SK-N-SH treated with all-trans-retinoic acid at 6 μM for 48 hours (cell line): Measurements from ENCODE around the gene PRRT3.

Experiments
- ARNTL ChIP-seq: fragments of 450-650 bp; formaldehyde crosslinking; IDR thresholded peaks from 2 replicates; pipeline ENCODE4 v1.5.0; 2020; ENCODE audit warnings: low read depth, mild to moderate bottlenecking, moderate library complexity, borderline replicate concordance
- OSR1 ChIP-seq: fragments of 250-450 bp; sonication (Bioruptor Pico); IDR thresholded peaks from 2 replicates; pipeline ENCODE4 v1.8.0; 2022; ENCODE audit warnings: moderate library complexity, mild to moderate bottlenecking, inconsistent platforms
- PPARA ChIP-seq: fragments of 250-450 bp; sonication (Bioruptor Pico); IDR thresholded peaks from 2 replicates; pipeline ENCODE4 v1.5.0; 2020; ENCODE audit warnings: mild to moderate bottlenecking, borderline replicate concordance
- TF ChIP-seq, protein P1 (sequence below): fragments of 250-450 bp; sonication (Bioruptor Pico); IDR thresholded peaks from 2 replicates; pipeline ENCODE4 v1.5.0; 2020; ENCODE audit warnings: mild to moderate bottlenecking, moderate library complexity
- TF ChIP-seq, protein P2 (sequence below): fragments of 250-450 bp; sonication (Bioruptor Pico); IDR thresholded peaks from 2 replicates; pipeline ENCODE4 v1.8.0; 2020; ENCODE audit warnings: mild to moderate bottlenecking, moderate library complexity, borderline replicate concordance
- TF ChIP-seq, protein P3 (sequence below): fragments of 250-450 bp; sonication (Bioruptor Pico); IDR thresholded peaks from 2 replicates; pipeline ENCODE4 v1.5.1; 2020; ENCODE audit warnings: low read depth, mild to moderate bottlenecking, moderate library complexity

DNA sequence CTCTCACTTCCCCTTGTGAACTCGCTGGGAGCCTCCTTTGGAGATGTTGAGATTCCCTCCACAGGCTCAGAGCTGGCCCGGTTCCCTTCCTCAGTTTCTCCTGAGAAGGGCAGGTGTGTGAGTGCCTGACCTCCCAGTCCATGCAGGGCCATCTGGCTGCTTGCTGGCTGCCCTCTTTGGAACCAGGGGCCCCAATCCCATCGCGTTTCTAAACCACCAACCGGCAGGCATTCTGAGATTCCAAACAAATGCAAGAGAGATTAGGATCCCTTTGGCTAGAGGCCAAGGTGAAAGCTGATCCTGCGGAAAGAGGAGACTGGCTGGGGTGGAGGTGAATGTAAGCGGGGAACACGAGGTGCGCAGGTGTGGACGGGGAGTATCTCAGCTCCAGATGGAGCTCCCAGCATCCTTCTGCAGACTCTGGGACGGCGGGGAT is 2.9 kb upstream of the PRRT3 start:
- TF ChIP-seq OSR1 = no peak
- no peak for TF ChIP-seq ARNTL (CRISPR knock-in tag)
- TF ChIP-seq, protein P1, sequence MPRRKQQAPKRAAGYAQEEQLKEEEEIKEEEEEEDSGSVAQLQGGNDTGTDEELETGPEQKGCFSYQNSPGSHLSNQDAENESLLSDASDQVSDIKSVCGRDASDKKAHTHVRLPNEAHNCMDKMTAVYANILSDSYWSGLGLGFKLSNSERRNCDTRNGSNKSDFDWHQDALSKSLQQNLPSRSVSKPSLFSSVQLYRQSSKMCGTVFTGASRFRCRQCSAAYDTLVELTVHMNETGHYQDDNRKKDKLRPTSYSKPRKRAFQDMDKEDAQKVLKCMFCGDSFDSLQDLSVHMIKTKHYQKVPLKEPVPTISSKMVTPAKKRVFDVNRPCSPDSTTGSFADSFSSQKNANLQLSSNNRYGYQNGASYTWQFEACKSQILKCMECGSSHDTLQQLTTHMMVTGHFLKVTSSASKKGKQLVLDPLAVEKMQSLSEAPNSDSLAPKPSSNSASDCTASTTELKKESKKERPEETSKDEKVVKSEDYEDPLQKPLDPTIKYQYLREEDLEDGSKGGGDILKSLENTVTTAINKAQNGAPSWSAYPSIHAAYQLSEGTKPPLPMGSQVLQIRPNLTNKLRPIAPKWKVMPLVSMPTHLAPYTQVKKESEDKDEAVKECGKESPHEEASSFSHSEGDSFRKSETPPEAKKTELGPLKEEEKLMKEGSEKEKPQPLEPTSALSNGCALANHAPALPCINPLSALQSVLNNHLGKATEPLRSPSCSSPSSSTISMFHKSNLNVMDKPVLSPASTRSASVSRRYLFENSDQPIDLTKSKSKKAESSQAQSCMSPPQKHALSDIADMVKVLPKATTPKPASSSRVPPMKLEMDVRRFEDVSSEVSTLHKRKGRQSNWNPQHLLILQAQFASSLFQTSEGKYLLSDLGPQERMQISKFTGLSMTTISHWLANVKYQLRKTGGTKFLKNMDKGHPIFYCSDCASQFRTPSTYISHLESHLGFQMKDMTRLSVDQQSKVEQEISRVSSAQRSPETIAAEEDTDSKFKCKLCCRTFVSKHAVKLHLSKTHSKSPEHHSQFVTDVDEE = no peak
- TF ChIP-seq, protein P2, sequence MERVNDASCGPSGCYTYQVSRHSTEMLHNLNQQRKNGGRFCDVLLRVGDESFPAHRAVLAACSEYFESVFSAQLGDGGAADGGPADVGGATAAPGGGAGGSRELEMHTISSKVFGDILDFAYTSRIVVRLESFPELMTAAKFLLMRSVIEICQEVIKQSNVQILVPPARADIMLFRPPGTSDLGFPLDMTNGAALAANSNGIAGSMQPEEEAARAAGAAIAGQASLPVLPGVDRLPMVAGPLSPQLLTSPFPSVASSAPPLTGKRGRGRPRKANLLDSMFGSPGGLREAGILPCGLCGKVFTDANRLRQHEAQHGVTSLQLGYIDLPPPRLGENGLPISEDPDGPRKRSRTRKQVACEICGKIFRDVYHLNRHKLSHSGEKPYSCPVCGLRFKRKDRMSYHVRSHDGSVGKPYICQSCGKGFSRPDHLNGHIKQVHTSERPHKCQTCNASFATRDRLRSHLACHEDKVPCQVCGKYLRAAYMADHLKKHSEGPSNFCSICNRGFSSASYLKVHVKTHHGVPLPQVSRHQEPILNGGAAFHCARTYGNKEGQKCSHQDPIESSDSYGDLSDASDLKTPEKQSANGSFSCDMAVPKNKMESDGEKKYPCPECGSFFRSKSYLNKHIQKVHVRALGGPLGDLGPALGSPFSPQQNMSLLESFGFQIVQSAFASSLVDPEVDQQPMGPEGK (CRISPR knock-in tag) = no peak
- TF ChIP-seq PPARA = no peak
- TF ChIP-seq, protein P3, sequence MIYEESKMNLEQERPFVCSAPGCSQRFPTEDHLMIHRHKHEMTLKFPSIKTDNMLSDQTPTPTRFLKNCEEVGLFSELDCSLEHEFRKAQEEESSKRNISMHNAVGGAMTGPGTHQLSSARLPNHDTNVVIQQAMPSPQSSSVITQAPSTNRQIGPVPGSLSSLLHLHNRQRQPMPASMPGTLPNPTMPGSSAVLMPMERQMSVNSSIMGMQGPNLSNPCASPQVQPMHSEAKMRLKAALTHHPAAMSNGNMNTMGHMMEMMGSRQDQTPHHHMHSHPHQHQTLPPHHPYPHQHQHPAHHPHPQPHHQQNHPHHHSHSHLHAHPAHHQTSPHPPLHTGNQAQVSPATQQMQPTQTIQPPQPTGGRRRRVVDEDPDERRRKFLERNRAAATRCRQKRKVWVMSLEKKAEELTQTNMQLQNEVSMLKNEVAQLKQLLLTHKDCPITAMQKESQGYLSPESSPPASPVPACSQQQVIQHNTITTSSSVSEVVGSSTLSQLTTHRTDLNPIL (CRISPR knock-in tag) = no peak
